Measurements from ENCODE around the gene GRM1.

Gene GRM1

GRCh38 chr6:146388736-146389364 lies 360.0 kb downstream of the GRM1 start:
- TF ChIP-seq, protein P1, sequence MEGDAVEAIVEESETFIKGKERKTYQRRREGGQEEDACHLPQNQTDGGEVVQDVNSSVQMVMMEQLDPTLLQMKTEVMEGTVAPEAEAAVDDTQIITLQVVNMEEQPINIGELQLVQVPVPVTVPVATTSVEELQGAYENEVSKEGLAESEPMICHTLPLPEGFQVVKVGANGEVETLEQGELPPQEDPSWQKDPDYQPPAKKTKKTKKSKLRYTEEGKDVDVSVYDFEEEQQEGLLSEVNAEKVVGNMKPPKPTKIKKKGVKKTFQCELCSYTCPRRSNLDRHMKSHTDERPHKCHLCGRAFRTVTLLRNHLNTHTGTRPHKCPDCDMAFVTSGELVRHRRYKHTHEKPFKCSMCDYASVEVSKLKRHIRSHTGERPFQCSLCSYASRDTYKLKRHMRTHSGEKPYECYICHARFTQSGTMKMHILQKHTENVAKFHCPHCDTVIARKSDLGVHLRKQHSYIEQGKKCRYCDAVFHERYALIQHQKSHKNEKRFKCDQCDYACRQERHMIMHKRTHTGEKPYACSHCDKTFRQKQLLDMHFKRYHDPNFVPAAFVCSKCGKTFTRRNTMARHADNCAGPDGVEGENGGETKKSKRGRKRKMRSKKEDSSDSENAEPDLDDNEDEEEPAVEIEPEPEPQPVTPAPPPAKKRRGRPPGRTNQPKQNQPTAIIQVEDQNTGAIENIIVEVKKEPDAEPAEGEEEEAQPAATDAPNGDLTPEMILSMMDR (IDR thresholded peaks at IDR 0.05; ENCODE audit: low read length): no peak
- no peak for TF ChIP-seq EZH2 (IDR thresholded peaks at IDR 0.05; ENCODE audit: borderline replicate concordance, low read length)
- no peak overlapping the region for H3K4me2 ChIP-seq (ENCODE audit: low read length)
- H2AFZ ChIP-seq (ENCODE audit: low read length): no peak overlapping the region
- H3K4me3 ChIP-seq (ENCODE audit: low read depth, low read length, poor library complexity, severe bottlenecking): no peak overlapping the region
- H3F3A ChIP-seq (ENCODE audit: insufficient read depth, low read length): no peaks in the 10 kb centered on the region
- no peaks in the 10 kb centered on the region for H4K20me1 ChIP-seq (ENCODE audit: insufficient read depth, low read length)
- no peaks in the 10 kb centered on the region for H3K79me2 ChIP-seq (ENCODE audit: insufficient read depth, low read length)
- no peaks in the 10 kb centered on the region for H3K4me1 ChIP-seq (ENCODE audit: insufficient read depth, low read length, severe bottlenecking)
- H3K9ac ChIP-seq (ENCODE audit: low read length): no peak overlapping the region
- H3K27me3 ChIP-seq (ENCODE audit: insufficient read depth, low read length): no peaks in the 10 kb centered on the region
- no peak overlapping the region for H3K27ac ChIP-seq (ENCODE audit: low read depth, low read length, poor library complexity, severe bottlenecking)
- no peaks in the 10 kb centered on the region for H3K9me3 ChIP-seq (ENCODE audit: low read length)
- H3K36me3 ChIP-seq (ENCODE audit: insufficient read depth, low read length): no peaks in the 10 kb centered on the region
- H3K9me2 ChIP-seq (ENCODE audit: low read depth, low read length): no peaks in the 10 kb centered on the region

GRCh38 chr6:146389740-146390139 lies 360.9 kb downstream of the GRM1 start:
- Histone ChIP-seq H3K4me1 (ENCODE audit: insufficient read depth, low read length, severe bottlenecking) (no peaks in the 10 kb centered on the region), H3K9me3 (ENCODE audit: low read length) (no peaks in the 10 kb centered on the region), H3K9me2 (ENCODE audit: low read depth, low read length) (no peaks in the 10 kb centered on the region), H2AFZ (ENCODE audit: low read length) (no peak overlapping the region), H3K79me2 (ENCODE audit: insufficient read depth, low read length) (no peaks in the 10 kb centered on the region), H3F3A (ENCODE audit: insufficient read depth, low read length) (no peaks in the 10 kb centered on the region), H3K36me3 (ENCODE audit: insufficient read depth, low read length) (no peaks in the 10 kb centered on the region), H3K4me2 (ENCODE audit: low read length) (no peak overlapping the region), H3K4me3 (ENCODE audit: low read depth, low read length, poor library complexity, severe bottlenecking) (no peak overlapping the region), H4K20me1 (ENCODE audit: insufficient read depth, low read length) (no peaks in the 10 kb centered on the region), H3K9ac (ENCODE audit: low read length) (no peak overlapping the region), H3K27me3 (ENCODE audit: insufficient read depth, low read length) (no peaks in the 10 kb centered on the region), H3K27ac (ENCODE audit: low read depth, low read length, poor library complexity, severe bottlenecking) (no peak overlapping the region)
- TF ChIP-seq EZH2 (IDR thresholded peaks at IDR 0.05; ENCODE audit: borderline replicate concordance, low read length): no peak
- TF ChIP-seq, protein P1 (IDR thresholded peaks at IDR 0.05; ENCODE audit: low read length): no peak

GRCh38 chr6:146397638-146398037 lies 368.8 kb downstream of the GRM1 start:
- Histone ChIP-seq H3K9me3 (ENCODE audit: low read length) (no peaks in the 10 kb centered on the region), H3K4me2 (ENCODE audit: low read length) (no peak overlapping the region), H3K27me3 (ENCODE audit: insufficient read depth, low read length) (no peaks in the 10 kb centered on the region), H3K4me1 (ENCODE audit: insufficient read depth, low read length, severe bottlenecking) (no peaks in the 10 kb centered on the region), H3K4me3 (ENCODE audit: low read depth, low read length, poor library complexity, severe bottlenecking) (no peak overlapping the region), H3K27ac (ENCODE audit: low read depth, low read length, poor library complexity, severe bottlenecking) (no peak overlapping the region), H3K79me2 (ENCODE audit: insufficient read depth, low read length) (no peaks in the 10 kb centered on the region), H3K9ac (ENCODE audit: low read length) (no peak overlapping the region), H2AFZ (ENCODE audit: low read length) (no peak overlapping the region), H3F3A (ENCODE audit: insufficient read depth, low read length) (no peaks in the 10 kb centered on the region), H4K20me1 (ENCODE audit: insufficient read depth, low read length) (no peaks in the 10 kb centered on the region), H3K9me2 (ENCODE audit: low read depth, low read length) (no peaks in the 10 kb centered on the region), H3K36me3 (ENCODE audit: insufficient read depth, low read length) (no peaks in the 10 kb centered on the region)
- TF ChIP-seq, protein P1 (IDR thresholded peaks at IDR 0.05; ENCODE audit: low read length): no peak
- TF ChIP-seq EZH2 (IDR thresholded peaks at IDR 0.05; ENCODE audit: borderline replicate concordance, low read length): no peak
